GM21723 (cell line): ENCODE measurements around the gene EMD.
"Not testable (repeated sequence)": the region's sequence is repeated elsewhere in the genome, so short reads cannot be mapped to it uniquely, and the experiment has no call there.

Experiments
- ATAC-seq: cut with Tn5 transposase; IDR thresholded peaks from one replicate; pipeline ENCODE4 v1.9.1; 2021; ENCODE audit warnings: mild to moderate bottlenecking, moderate library complexity; ENCODE audit not compliant: unreplicated experiment

EMD gene

GRCh38 chrX:154378799-154379568, at the start of gene EMD:
TSS of gene EMD (plus strand) at chrX:154379295. CDS start at chrX:154379485, 190 bp downstream.
- ATAC-seq = peak; percentile 83

GRCh38 chrX:154332561-154332960, 46.5 kb upstream of the EMD start:
- ATAC-seq = no peak

DNA sequence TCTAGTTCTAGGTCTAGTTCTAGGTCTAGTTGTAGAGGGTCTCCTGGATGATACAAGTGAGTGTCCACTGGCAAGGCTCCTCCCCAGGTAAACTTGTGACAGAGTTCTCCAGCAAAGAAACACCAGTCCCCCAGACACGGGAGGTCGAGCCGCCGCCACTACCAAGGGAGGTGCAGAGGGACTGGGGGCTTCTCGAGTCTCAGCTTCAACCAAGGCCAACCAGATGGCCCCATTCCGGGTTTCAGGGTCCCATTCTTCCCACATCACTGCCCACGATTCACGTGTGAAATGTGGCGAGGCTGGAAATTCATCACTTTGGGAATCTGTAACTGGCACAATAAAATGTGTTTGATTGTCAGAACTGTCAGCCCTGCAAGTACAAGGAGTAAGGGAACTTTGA, 46.0 kb upstream of the EMD start:
- no peak for ATAC-seq

DNA sequence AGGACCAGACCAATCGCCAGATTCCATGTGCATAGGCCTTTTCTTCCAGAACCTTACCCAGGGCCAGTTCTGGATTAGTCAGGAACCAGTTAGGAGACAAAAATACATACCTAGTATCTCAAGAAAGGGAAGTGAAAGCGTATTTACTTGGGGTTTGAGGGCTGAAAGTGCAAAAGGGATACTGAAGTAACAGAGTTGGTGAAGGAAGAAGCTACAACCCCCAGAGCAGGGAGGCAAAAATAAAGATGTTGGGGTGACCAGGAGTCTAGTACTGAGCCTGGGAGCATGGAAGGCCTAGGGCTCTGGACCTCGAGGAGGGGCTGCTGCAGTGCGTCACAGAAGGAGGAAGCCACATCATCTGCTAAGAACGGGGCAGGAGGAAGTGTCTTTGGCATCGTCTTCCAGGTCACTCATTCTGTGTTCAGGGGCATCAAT, 45.2 kb upstream of the EMD start:
- peak; percentile 90 for ATAC-seq

DNA sequence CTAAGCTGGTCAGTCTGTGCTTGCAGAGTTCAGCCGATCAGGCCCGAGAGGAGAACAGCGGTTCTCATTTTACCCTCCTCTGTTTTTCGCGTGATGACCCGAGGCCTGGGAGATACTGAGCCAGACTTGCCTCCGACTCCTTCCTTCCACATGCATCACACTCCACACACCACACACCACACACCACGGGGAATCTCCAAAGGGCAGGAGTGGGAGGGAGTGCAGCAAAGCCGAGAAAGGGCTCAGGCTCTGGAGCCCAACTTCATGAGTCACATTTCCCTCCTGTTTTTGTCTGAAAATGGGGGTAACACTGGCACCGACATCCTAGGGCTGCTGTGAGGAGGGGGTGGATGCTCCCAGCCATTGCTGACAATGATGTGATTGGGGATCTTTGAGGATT, 44.6 kb upstream of the EMD start:
- no peak for ATAC-seq

DNA sequence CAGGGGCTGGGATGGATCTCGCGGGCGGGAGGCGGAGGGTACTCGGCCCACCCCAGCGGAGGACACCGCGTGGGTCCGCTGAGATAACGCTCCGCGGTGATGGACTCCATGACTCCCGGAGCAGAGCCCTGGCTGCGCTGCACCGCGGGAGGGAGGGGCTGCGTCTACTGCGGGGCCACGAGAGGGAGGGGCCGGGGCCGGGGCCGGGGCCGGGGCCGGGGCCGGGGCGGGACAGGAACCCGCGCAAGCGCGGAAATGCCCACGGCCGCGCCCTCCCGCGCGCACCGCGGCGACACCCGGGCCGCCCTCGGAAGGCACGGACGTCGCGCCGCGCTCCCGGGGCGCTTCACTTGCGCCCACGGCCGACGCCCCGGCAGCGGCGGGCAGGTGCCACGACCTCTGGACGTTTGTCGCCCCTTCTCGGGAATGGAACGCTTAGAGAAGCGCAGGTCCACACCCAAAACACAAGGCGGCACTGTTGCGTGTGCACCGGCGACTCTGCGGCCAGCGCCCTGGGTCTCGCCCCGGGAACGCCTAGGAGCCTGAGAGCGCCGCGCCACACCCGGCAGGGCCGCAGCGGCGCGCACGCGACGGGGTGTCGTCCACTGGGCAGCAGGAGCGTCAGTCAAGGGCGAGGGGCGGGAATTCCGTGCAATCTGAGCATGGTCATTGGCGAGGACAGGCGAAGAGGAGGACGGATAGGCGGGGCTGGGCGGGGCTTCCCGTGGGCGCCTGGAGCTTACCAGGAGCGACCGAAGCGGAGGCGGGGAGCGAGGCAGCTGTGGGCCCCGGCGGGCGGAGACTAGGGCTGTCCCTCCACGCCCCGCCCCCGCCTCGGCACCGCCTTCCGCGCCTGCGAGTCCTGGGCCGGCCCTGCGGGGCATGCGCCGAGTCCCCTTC, 37.4 kb upstream of the EMD start:
- ATAC-seq = peak; percentile 67

GRCh38 chrX:154343063-154343462, 36.0 kb upstream of the EMD start:
- ATAC-seq = not testable (repeated sequence)

DNA sequence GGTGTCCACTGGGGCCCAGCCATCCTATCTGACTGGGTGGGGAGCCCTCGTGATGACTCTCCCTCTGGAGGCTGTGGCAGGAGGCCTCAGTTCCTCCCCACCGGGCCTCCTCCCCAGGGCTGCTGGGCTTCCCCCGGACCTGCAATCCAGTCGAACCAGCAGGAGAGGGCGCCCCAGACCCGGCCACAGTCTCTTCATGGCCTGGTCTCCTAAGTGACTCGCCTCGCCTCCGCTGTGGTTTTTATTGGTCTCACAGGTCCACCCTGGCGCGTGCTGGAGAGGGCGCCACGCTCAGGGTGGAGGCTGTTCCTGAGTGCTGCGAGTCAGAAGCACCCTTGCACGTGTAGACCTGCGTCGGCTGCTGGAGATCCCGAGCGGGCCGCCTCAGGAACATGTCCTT, 35.5 kb upstream of the EMD start:
- ATAC-seq = peak; percentile 27

- ATAC-seq = no peak
Observed at GRCh38 chrX:154348114-154348531, 31.0 kb upstream of the EMD start.

- ATAC-seq = no peak
Observed at GRCh38 chrX:154348646-154349358, 30.3 kb upstream of the EMD start.

DNA sequence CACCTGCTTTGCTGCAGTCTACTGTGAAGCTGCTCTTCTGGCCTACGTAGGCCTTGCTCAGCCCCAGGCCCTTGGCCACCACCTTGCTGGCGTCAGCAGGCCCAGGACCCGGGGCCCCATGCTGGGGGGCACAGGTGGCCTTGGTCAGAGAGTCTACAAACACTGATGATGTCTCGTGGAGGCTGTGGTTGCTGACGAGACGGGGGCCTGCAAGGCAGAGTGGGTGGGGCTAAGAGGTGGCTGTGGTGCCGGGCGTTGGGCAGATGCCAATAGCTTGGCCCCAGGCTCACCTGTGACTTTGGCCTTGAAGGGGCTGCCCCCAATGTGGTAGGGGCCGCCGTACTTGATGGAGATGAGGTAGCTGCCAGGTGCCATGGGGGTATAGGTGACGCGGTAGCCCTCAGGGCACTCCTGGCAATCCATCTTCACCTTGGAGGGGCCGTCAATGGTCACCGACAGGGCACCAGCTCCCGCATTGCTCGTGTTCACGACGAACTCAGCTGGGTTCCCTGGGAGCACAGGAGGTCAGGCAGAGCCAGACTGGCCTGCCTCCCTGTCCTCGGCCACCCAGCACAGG, 29.6 kb upstream of the EMD start:
- ATAC-seq = no peak

- no peak for ATAC-seq
Observed at GRCh38 chrX:154349979-154350378, 29.1 kb upstream of the EMD start.

DNA sequence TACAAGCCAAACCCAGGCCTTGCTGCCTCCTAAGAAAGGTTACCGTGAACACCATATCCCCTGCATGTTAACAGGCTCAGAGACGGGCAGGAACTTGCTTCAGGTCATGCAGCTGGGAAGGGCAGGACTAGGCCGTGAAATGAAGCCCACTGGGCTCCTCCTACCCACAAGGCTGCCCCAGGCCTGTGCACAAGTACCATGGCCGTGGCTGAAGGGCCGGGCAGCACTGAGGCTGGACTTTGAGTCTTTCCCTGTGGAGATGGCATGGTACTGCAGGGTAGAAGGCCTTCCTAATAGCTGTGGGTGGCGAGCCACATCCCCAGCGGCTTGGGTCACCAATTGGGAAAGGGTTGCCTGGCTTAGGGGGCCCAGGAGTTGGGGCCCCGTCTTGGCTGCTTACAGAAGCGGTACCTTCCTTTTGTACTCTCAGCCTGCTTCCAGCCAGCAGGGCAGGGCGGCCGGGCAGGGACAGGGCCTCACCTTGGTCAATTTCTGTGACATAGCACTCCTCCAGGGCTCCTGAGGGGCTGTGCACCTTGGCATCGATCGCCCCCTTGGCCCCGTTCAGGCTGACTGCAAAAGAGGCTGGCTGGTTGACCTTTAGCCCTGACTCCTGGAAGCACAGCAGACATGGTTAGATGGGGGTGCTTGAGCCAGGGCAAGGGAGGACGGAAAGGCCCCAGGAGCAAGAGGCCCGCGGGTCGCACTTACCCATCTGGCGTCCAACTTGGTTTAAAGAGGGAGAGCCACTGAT, 28.5 kb upstream of the EMD start:
- ATAC-seq = no peak

GRCh38 chrX:154351183-154352011, 27.7 kb upstream of the EMD start:
- no peak for ATAC-seq

DNA sequence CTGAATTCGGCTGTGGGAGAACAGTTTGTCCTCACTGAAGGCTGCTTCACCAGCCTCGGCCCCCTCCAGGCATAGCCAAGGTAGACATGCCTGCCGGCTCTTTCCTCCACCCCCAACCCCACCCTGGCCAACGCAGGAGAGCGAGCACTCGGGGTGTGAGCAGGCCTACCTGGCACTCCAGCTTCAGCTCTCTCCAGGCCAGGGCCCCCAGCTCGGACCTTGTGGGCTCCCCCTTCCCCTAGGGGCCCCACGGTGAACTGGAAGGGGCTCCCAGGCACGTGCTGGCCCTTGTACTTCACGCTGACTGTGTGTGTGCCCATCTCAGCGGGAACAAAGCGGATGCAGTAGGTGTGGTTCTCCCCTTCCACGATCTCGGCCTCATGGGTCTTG, 27.1 kb upstream of the EMD start:
- ATAC-seq = no peak

- no peak for ATAC-seq
Observed at GRCh38 chrX:154352466-154352865, 26.6 kb upstream of the EMD start.

DNA sequence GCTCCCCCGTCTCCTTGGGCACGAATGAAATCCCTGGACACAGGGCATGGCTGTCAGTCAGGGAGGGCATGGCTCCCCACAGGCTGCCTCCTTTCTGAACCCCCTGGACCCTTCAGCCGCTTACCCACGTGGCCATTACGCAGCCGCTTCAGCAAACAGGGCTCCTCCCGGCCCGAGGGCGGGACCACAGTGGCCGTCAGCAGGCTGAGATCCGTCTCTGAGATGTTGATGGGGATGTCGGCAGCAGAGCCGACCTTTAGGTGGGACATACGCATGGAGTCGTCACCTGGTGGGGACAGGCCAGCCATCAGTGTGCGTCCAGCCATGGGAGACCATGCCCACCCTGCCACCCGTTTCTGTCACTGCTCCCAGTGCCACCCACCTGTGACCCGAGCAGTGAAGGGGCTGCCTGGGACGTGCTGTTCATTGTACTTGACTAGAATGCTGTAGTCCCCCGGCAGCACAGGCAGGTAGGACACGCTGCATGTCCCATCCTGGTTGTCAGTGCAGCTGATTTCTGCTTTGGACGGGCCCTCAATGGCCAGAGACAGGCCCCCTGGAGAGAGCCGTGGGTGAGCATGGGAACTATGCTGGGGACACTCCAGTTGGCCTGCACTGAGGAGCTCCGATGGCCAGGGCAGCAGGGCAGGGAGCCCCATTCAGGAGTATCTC, 25.8 kb upstream of the EMD start:
- ATAC-seq = no peak

DNA sequence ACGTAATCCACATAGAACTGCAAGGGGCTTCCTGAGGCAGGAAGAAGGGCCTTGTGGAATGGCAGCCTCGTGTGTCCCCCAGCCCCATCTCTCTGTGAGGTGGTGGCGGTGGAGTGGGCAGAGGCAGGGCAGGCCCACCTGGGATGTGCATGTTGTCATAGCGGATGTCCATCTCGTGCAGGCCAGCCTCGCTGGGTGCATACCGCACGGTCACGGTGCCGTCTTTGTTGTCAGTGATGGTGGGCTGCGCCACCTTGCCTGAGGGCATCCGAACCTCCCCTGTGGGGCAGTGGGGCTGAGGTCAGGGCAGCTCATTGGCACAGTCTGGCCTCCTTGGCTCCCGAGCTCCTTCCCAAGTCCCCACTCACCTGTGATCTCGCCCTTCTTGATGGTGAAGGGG, 25.1 kb upstream of the EMD start:
- ATAC-seq = no peak

- ATAC-seq = no peak
Observed at GRCh38 chrX:154354516-154354915, 24.6 kb upstream of the EMD start.
